ENCODE measurements around the gene RAD9B.
A peak's percentile ranks its signal among the peaks of the same experiment; 100 is the strongest.
"Not testable (repeated sequence)": the region's sequence is repeated elsewhere in the genome, so short reads cannot be mapped to it uniquely, and the experiment has no call there.

The RAD9B gene

DNA sequence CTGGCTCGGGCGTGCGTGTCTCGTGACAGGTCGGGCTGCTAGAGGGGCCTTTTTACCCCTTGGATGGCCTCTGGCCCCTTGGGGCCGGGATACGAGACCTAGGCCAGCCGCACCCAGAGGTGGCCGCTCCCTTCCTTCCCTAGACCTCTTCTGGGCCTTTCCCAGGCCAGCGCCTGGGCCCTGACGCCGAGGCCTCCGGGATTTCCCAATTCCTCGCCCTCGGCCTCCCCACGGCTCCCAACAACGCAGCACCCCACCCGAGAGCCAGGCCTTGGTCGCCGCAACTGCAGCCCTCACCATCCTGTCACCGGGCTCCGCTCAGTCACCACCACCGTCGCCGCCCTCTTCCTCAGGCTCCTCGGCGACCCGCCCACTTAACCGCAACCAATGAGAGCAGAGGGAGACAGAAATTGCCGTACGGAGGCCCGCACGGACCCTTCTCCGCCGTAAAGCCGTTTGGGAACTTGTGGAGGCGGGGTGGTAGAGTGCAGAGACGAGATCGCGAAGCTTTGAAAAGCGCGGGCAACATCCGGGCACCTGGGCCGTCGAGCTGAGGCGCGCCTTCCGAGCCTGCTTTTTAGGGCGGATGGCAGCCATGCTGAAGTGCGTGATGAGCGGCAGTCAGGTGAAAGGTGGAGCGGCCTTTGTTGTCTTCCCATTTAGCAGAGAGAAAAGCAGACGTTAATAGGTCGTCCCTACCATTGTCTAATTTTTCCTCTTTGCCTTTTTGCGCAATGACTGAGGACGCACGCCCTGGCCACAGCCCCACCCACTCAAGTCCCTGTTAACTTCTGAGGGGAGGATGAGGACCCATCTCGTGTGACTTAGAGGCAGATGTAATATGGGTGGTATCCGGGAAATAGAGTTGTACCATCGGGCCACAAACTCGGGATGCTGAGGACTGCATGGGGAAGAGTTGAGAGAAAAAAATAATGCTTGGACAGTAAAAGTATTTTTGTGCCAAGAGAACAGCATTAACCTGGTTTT is at the start of gene RAD9B, which contains the start of gene VPS29:
Gene RAD9B, plus strand, starts transcription at position 580 of the 987 bp plus-strand sequence. Its CDS starts 7 bp downstream, at position 587.
Gene VPS29, minus strand, starts transcription at position 360 of the 987 bp plus-strand sequence. Its CDS starts 60 bp downstream, at position 300.
- Histone ChIP-seq H3K27ac (ENCODE audit: low read length) (no peak within 1 kb of the TSS), H3K4me3 (ENCODE audit: low read length) (peak within 1 kb of the TSS; percentile 77), H3K9me3 (ENCODE audit: control insufficient read depth, insufficient read depth, low read length) (no peaks in the 10 kb centered on the region), H3K4me1 (ENCODE audit: control insufficient read depth, insufficient read depth, low read length) (no peaks in the 10 kb centered on the region), H3K36me3 (ENCODE audit: control insufficient read depth, insufficient read depth, low read length) (no peaks in the 10 kb centered on the region), H3K27me3 (ENCODE audit: control insufficient read depth, insufficient read depth, low read length) (no peaks in the 10 kb centered on the region; the same call in 1 of the 2 replicates)
- DNase-seq (ENCODE audit: low read depth, low spot score): peak; percentile 96
- no CpG with 5 or more reads among the region's 61 CpGs for WGBS (ENCODE audit: insufficient coverage, insufficient read length)

DNA sequence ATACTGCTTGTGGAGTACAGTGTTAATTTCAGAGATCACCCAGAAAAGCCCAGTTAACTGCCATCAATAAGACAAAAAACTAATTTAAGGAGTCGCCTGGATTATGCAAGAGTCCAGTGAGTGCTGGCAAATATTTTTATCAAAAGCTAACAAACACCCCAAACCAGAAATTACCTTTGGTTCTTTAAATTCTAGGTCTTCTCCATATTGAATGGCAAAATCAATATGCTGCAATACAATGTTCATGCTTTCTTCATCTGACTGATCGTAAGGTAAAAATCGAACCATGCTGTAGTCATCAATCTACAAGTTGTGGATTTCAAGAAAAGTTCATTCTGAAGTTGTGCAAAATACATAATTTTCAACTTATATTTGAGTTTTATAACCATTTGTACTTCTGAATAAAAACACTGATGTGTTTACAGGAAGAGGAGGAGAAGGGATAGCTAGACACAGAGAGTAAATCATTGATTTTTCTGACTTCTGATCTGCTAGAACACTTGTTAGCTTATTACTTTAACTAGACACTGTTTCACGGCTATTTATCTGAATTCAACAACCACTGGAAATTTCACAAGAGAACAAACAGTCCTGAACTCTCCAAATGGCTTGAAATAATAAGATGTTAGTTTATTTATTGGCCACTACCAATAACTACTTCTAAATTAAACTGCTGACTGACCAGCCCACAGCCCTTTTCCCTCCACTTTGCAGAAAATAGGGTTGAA is 48.4 kb upstream of the RAD9B start:
- no CpG with 5 or more reads among the region's 4 CpGs for WGBS (ENCODE audit: insufficient coverage, insufficient read length)
- no peak for DNase-seq (ENCODE audit: low read depth, low spot score)
- no peaks in the 10 kb centered on the region for H3K9me3 ChIP-seq (ENCODE audit: control insufficient read depth, insufficient read depth, low read length)
- H3K27ac ChIP-seq (ENCODE audit: low read length): no peak overlapping the region
- H3K36me3 ChIP-seq (ENCODE audit: control insufficient read depth, insufficient read depth, low read length): peaks cover 5% of the 10 kb centered on the region; the same call in 1 of the 2 replicates
- no peaks in the 10 kb centered on the region for H3K4me1 ChIP-seq (ENCODE audit: control insufficient read depth, insufficient read depth, low read length)
- H3K4me3 ChIP-seq (ENCODE audit: low read length): no peak overlapping the region
- H3K27me3 ChIP-seq (ENCODE audit: control insufficient read depth, insufficient read depth, low read length): no peaks in the 10 kb centered on the region

DNA sequence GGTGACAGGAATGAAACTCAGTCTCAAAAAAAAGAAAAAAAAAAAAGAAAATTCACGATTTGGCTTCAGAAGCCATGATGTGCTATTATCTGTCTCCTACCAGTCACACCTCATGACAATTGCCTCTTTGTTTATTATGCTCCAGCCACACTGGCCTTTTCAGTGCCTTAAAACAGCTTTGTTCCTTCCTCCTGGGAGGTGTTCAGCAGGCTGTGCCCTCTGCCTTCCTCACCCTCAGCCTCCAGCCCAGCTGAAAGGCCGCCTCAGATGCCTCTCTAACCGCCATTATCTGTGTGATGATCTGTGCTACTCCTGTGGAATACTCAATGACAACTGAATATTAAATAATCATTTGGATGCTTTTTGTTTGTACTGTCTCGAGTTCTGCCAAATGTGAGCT is 43.4 kb upstream of the RAD9B start:
- H3K4me1 ChIP-seq (ENCODE audit: control insufficient read depth, insufficient read depth, low read length): no peaks in the 10 kb centered on the region
- H3K27me3 ChIP-seq (ENCODE audit: control insufficient read depth, insufficient read depth, low read length): no peaks in the 10 kb centered on the region
- DNase-seq (ENCODE audit: low read depth, low spot score): no peak
- WGBS (ENCODE audit: insufficient coverage, insufficient read length): no CpG with 5 or more reads among the region's 4 CpGs
- peaks cover 16% of the 10 kb centered on the region; the same call in 1 of the 2 replicates for H3K36me3 ChIP-seq (ENCODE audit: control insufficient read depth, insufficient read depth, low read length)
- H3K4me3 ChIP-seq (ENCODE audit: low read length): no peak overlapping the region
- H3K27ac ChIP-seq (ENCODE audit: low read length): no peak overlapping the region
- no peaks in the 10 kb centered on the region for H3K9me3 ChIP-seq (ENCODE audit: control insufficient read depth, insufficient read depth, low read length)

DNA sequence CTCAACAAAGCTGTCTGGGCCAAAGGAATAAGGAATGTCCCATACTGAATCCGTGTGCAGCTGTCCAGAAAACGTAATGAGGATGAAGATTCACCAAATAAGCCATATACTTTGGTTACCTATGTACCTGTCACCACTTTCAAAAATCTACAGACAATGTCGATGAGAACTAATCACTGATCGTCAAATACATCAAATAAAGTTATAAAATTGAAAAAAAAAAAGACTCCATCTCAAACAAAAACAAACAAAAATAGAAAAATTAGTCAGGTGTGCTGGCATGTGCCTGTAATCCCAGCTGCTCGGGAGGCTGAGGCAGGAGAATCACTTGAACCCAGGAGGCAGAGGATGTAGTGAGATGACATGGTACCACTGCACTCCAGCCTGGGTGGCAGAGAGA is 40.9 kb upstream of the RAD9B start:
- not testable (repeated sequence) for DNase-seq (ENCODE audit: low read depth, low spot score); H3K4me3 ChIP-seq (ENCODE audit: low read length); H3K9me3 ChIP-seq (ENCODE audit: control insufficient read depth, insufficient read depth, low read length); H3K27me3 ChIP-seq (ENCODE audit: control insufficient read depth, insufficient read depth, low read length); H3K27ac ChIP-seq (ENCODE audit: low read length); H3K4me1 ChIP-seq (ENCODE audit: control insufficient read depth, insufficient read depth, low read length)
- WGBS (ENCODE audit: insufficient coverage, insufficient read length): no CpG with 5 or more reads among the region's 5 CpGs
- peaks cover 21% of the 10 kb centered on the region; the same call in 1 of the 2 replicates for H3K36me3 ChIP-seq (ENCODE audit: control insufficient read depth, insufficient read depth, low read length)

DNA sequence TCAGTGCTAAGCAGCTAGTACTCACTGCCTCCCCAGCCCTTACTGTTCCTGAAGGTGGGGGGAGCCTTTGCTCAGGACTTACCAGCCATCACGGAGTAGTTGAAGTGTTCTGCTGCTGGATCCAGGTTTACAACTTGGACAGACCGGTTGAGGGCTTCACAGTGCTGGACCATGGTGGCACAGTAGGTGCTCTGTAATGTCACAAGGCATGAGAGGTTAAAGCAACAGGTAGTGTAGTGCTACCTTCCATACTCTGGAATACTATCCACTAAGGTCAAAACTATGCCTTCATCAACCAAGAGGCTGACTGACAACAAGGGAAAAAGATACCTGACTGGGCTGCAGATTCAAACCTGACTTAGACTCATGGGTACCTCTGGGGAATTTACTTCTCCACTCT is 37.1 kb upstream of the RAD9B start:
- no peak for DNase-seq (ENCODE audit: low read depth, low spot score)
- H3K9me3 ChIP-seq (ENCODE audit: control insufficient read depth, insufficient read depth, low read length): no peaks in the 10 kb centered on the region
- no peaks in the 10 kb centered on the region for H3K27me3 ChIP-seq (ENCODE audit: control insufficient read depth, insufficient read depth, low read length)
- no CpG with 5 or more reads among the region's 2 CpGs for WGBS (ENCODE audit: insufficient coverage, insufficient read length)
- H3K36me3 ChIP-seq (ENCODE audit: control insufficient read depth, insufficient read depth, low read length): peaks cover 18% of the 10 kb centered on the region; the same call in 1 of the 2 replicates
- no peak overlapping the region for H3K27ac ChIP-seq (ENCODE audit: low read length)
- no peaks in the 10 kb centered on the region for H3K4me1 ChIP-seq (ENCODE audit: control insufficient read depth, insufficient read depth, low read length)
- H3K4me3 ChIP-seq (ENCODE audit: low read length): no peak overlapping the region

DNA sequence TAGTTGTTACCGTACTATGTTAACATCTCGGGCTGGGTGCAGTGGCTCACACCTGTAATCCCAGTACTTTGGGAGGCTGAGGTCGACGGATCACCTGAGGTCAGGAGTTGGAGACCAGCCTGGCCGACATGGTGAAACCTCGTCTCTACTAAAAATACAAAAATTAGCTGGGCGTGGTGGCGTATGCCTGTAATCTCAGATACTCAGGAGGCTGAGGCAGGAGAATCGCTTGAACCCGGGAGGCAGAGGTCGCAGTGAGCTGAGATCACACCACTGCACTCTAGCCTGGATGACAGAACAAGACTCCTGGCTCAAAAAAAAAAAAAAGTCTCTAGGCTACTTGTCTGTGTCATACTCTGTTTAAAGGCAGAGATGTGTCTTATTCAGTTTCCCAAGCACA is 36.4 kb upstream of the RAD9B start:
- not testable (repeated sequence) for H3K27me3 ChIP-seq (ENCODE audit: control insufficient read depth, insufficient read depth, low read length); H3K4me1 ChIP-seq (ENCODE audit: control insufficient read depth, insufficient read depth, low read length); DNase-seq (ENCODE audit: low read depth, low spot score); H3K4me3 ChIP-seq (ENCODE audit: low read length); H3K9me3 ChIP-seq (ENCODE audit: control insufficient read depth, insufficient read depth, low read length); H3K27ac ChIP-seq (ENCODE audit: low read length)
- WGBS (ENCODE audit: insufficient coverage, insufficient read length): no CpG with 5 or more reads among the region's 11 CpGs
- H3K36me3 ChIP-seq (ENCODE audit: control insufficient read depth, insufficient read depth, low read length): peaks cover 16% of the 10 kb centered on the region; the same call in 1 of the 2 replicates

DNA sequence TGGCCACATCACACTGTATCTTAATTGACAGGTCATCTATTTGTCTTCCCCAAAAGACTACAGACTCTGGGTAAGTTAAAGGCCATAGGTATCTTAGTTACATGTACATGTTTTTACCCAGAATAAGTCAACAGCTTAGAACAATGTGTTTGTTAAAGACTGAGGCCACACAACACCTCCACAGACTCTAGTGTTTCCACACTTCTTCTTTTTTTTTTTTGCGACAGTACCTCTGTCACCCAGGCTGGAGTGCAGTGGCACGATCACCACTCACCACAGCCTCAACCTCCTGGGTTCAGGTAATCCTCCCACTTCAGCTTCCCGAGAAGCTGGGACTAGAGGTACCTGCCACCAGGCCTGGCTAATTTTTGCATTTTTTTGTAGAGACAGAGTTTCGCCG is 35.3 kb upstream of the RAD9B start:
- H3K27ac ChIP-seq (ENCODE audit: low read length): no peak overlapping the region
- no peak for DNase-seq (ENCODE audit: low read depth, low spot score)

DNA sequence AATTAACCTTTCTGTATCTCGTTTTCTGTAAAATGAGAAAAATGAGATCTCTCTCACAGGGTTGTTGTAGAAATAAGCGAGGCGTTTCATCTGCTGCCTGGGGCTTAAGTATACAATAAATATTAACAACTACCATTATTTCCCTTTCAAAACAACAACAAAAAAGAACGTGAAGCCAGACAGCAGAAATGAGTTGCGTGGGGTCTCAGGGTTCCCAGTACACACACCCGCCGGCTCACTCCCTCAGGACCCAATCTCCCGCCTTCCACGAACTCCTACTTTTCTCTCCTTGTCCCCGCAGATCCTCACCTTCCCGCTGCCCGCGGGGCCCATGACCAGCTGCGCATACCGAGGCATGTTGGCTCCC is 34.3 kb upstream of the RAD9B start:
- no peak overlapping the region for H3K27ac ChIP-seq (ENCODE audit: low read length)
- H3K27me3 ChIP-seq (ENCODE audit: control insufficient read depth, insufficient read depth, low read length): no peaks in the 10 kb centered on the region
- DNase-seq (ENCODE audit: low read depth, low spot score): no peak
- H3K36me3 ChIP-seq (ENCODE audit: control insufficient read depth, insufficient read depth, low read length): peaks cover 12% of the 10 kb centered on the region; the same call in 1 of the 2 replicates
- peak overlapping the region; percentile 90 for H3K4me3 ChIP-seq (ENCODE audit: low read length)
- no CpG with 5 or more reads among the region's 15 CpGs for WGBS (ENCODE audit: insufficient coverage, insufficient read length)
- H3K4me1 ChIP-seq (ENCODE audit: control insufficient read depth, insufficient read depth, low read length): no peaks in the 10 kb centered on the region
- H3K9me3 ChIP-seq (ENCODE audit: control insufficient read depth, insufficient read depth, low read length): no peaks in the 10 kb centered on the region

More for the DNA sequence above, 35.3 kb upstream of the RAD9B start:
- Histone ChIP-seq H3K9me3 (ENCODE audit: control insufficient read depth, insufficient read depth, low read length) (no peaks in the 10 kb centered on the region), H3K27me3 (ENCODE audit: control insufficient read depth, insufficient read depth, low read length) (no peaks in the 10 kb centered on the region), H3K4me1 (ENCODE audit: control insufficient read depth, insufficient read depth, low read length) (no peaks in the 10 kb centered on the region), H3K36me3 (ENCODE audit: control insufficient read depth, insufficient read depth, low read length) (peaks cover 14% of the 10 kb centered on the region; the same call in 1 of the 2 replicates), H3K4me3 (ENCODE audit: low read length) (no peak overlapping the region; the same call in 1 of the 2 replicates)
- no CpG with 5 or more reads among the region's 5 CpGs for WGBS (ENCODE audit: insufficient coverage, insufficient read length)

DNA sequence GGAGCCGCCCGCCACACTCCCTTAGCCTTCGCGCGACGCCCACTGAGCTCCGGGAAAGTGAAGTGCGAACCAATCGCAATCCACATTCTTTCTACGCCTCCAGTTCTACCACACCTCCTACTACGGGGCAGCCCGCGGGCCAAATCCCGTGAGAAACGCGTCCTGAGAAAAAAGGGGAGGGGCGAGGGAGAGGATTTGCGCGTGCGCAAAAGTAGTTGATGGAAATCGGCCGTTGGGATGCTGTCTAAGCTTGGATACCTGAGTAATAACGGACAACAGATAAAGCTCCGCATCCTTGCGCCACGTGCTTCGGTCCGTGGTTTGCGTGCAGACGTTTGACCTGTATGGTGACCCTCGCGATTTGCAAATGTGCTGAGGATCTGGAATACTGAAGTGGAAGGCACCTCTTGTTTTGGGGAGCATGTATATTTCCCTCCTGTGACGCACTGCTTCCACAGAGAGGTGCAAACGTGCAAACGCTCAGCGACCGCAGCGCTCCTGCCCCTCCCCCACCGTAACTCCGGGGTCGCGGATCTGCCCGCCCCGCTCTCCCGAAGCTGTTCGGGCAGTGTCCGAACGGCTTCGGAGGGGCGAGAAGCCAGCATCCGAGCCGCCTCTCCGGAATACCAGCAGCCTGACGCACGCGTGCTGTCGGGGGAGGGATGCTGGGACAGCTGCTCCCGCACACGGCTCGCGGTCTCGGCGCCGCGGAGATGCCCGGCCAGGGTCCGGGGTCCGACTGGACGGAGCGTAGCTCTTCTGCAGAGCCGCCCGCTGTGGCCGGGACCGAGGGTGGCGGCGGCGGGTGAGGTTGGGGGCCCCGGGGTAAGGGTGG is 33.7 kb upstream of the RAD9B start, which contains the start of the genes FAM216A and GPN3:
Gene FAM216A, plus strand, starts transcription at position 632 of the 835 bp plus-strand sequence. Its CDS starts 31 bp downstream, at position 663.
Gene GPN3, minus strand, starts transcription at position 44 of the 835 bp plus-strand sequence. CDS start 54 bp downstream, outside the sequence.
- Histone ChIP-seq H3K9me3 (ENCODE audit: control insufficient read depth, insufficient read depth, low read length) (no peaks in the 10 kb centered on the region), H3K4me1 (ENCODE audit: control insufficient read depth, insufficient read depth, low read length) (no peaks in the 10 kb centered on the region), H3K4me3 (ENCODE audit: low read length) (peak within 1 kb of the TSS; percentile 90), H3K27me3 (ENCODE audit: control insufficient read depth, insufficient read depth, low read length) (no peaks in the 10 kb centered on the region), H3K36me3 (ENCODE audit: control insufficient read depth, insufficient read depth, low read length) (peaks cover 9% of the 10 kb centered on the region; the same call in 1 of the 2 replicates), H3K27ac (ENCODE audit: low read length) (no peak within 1 kb of the TSS)
- peak; percentile 96 for DNase-seq (ENCODE audit: low read depth, low spot score)
- WGBS (ENCODE audit: insufficient coverage, insufficient read length): no CpG with 5 or more reads among the region's 78 CpGs
